GM19467 (cell line): Measurements from ENCODE around the gene RPL10.

Experiments used
- ATAC-seq: cut with Tn5 transposase; IDR thresholded peaks from one replicate; pipeline ENCODE4 v1.9.1; 2021; ENCODE audit warnings: mild to moderate bottlenecking, moderate library complexity; ENCODE audit not compliant: unreplicated experiment

The RPL10 gene

DNA sequence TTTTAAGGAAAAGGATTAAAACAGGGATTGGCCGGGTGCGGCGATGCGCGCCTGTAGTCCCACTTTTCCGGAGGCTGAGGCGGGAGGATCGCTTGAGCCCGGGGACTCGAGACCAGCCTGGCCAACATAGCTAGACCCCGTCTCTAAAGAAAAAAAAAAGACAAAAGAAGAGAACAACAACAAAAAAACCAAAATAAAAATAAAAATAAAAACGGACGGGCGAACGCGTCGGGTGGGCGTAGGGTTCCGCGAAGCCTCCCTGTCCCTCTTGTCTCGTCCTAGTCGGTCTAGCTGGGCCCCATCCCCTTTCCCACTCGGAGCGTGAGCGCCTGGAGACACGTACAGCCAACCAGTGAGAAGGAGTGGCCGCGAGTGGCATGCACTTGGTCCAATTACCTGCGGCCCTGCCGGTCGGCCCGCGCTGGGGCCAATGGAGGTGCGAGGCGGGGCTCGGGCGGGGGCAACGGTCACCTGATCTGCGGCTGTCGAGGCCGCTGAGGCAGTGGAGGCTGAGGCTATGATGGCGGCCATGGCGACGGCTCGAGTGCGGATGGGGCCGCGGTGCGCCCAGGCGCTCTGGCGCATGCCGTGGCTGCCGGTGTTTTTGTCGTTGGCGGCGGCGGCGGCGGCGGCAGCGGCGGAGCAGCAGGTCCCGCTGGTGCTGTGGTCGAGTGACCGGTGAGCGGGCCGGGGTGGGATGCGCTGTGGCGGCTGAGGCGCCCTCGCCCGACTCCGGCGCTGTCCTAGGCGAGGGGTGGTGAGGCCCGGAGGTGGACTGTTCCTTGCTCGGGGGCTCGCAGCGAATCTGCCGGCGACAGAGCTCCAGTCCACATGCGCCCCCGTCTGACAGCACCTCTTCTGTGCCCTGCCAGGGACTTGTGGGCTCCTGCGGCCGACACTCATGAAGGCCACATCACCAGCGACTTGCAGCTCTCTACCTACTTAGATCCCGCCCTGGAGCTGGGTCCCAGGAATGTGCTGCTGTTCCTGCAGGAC lies 30.3 kb downstream of the RPL10 start, which contains the start of gene ATP6AP1:
Gene ATP6AP1, plus strand, starts transcription at position 502 of the 996 bp plus-strand sequence. Its CDS starts 16 bp downstream, at position 518.
- peak; percentile 98 for ATAC-seq

DNA sequence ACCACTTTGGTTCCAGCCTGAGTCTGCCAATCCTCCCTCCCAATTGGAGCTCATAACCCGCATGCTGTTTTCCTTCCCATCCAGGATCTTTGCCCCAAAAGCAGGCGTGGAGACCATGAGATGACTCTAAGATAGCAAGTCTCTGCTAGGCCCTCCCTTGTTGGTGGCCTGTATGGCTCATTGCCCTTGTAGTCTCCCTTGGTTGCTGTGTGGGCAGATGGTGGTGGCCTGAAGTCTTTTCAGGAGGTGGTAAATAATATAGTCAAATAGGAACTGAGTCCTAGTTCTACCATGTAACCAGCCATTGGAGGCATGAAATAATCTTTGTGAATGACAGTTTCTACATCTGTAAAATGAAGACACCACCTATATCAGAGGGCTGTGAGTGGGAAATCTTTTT lies 31.5 kb downstream of the RPL10 start:
- no peak for ATAC-seq

DNA sequence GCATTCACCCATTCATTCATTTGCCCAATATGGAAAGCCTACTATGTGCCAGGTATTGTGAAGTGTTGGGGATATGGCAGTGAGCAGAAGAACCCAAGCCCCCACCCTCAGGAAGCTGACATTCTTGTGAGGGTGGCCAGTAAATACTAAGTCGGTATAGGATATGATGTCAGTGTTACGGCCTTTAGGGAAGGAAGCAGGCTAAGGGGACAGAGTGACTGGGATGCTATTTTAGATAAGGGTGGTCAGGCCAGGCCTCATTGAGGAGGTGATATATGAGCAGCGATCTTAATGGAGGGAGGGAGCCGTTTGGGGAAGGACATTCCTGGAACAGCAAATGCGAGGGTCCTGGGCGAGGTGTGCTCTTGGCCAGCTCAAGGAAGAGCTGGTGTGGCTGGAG lies 32.3 kb downstream of the RPL10 start:
- no peak for ATAC-seq

DNA sequence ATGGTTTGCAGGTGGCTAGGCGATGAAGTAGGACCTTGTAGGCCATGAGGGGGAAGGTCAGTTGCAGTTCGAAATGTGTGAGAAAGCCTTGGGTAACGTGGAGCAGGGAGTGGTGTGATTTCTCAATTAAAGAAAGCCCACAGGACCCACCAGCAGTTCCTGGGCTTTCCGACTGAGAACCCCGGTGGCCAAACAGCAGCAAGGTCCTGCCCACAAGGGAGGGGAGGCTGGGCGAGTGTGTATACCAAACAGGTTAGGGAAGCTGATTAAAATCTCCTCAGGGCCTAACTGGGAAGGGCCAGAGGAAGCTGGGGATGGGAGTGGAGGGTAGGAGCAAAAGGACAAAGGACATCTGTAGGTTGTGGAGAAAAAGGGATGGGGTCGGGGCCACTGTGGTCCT lies 32.7 kb downstream of the RPL10 start:
- no peak for ATAC-seq

DNA sequence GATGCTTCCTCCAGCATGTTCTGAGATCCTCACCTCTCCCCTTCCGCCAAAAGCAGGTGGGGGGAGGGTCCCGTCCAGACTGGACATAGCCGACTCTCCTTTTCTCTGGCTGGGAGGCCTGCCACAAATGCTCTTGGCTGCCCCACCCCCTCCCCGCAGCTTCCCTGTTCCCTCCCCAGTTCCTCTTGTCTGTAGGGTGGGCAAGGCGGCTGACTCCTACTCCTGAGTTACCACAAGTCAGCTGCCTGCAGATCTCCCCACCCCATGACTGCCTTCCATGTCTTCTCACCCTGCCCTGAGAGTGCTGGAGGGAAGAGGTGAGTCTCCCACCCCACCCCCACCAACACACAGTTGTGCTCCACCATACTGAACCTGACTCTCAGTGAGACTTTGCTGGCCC lies 33.2 kb downstream of the RPL10 start:
- no peak for ATAC-seq

DNA sequence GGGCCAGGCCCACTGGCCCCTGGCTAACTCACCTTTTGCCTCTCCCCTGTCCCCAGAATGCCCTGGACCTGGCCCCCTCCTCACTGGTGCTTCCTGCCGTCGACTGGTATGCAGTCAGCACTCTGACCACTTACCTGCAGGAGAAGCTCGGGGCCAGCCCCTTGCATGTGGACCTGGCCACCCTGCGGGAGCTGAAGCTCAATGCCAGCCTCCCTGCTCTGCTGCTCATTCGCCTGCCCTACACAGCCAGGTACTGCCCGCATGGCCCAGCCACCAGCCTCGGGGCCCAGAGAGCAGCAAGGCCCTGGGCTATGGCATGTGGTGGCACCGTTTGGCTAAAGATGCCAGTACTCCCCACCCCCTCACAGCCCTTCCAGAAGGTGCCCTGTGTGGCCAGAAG lies 34.0 kb downstream of the RPL10 start:
- no peak for ATAC-seq

DNA sequence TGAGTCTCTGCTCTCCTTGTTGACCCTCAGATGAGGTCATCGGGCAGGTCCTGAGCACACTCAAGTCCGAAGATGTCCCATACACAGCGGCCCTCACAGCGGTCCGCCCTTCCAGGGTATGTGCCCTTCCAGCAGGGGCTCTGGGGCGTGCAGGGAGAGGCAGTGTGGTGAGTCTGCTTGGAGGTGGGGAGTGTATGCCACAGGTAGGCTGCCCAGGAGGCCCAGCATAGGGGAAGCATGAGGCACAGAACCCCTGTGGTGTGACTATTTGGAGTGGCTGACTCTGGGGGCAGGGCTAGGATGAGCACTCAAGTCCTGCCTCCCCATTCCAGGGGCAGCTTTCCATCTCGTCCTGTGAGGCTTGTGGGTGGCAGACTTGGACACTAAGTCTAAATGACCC lies 35.4 kb downstream of the RPL10 start:
- no peak for ATAC-seq

DNA sequence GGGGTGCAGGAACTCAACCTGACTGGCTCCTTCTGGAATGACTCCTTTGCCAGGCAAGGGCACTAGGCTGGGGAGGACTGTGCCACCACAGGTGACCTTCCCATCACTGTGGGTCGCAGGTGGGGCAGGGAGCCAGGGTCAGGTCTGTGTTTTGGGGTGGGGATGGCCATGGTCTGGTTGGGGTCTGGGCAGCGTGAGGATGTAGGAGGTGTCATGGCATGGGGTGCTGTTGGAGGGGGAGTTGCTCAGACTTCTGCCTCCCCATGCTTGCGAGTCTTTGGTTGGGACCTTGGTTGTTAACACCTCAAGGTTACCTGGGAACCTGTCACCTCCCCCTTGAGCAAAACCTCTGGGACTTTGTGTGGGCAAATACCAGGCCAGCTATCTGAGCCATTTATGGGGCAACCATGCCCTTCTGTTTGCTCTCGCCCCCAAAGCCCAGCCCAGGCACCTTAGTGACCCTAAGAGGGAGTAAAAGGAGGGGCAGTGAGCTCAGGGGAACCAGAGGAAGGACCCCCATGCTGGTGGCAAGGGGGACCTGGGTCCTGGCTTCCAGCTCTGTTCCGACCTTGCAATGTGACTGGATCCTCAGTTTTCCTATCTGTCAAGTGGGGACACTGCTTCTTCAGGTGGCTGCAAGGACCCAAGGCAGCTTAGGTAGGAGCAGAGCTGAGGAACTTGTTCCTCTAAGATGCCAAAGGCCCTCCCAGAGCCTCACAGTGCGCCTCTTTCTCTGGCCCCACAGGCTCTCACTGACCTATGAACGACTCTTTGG lies 36.4 kb downstream of the RPL10 start:
- ATAC-seq, result no peak

DNA sequence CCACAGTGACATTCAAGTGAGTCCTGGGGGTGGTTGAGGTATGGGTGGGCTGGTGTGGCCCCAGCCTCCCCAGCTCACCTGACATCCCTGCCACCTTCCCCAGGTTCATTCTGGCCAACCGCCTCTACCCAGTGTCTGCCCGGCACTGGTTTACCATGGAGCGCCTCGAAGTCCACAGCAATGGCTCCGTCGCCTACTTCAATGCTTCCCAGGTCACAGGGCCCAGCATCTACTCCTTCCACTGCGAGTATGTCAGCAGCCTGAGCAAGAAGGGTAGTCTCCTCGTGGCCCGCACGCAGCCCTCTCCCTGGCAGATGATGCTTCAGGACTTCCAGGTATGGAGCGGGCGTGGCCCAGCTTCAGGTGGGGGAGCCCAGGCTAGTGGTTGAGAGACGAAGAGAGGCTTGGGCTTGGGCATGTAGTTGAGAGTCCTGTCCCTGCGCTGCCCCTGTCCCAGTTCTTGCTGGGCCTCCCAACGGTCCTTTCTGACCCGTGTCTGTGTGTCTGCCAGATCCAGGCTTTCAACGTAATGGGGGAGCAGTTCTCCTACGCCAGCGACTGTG lies 37.1 kb downstream of the RPL10 start:
- ATAC-seq, result no peak

DNA sequence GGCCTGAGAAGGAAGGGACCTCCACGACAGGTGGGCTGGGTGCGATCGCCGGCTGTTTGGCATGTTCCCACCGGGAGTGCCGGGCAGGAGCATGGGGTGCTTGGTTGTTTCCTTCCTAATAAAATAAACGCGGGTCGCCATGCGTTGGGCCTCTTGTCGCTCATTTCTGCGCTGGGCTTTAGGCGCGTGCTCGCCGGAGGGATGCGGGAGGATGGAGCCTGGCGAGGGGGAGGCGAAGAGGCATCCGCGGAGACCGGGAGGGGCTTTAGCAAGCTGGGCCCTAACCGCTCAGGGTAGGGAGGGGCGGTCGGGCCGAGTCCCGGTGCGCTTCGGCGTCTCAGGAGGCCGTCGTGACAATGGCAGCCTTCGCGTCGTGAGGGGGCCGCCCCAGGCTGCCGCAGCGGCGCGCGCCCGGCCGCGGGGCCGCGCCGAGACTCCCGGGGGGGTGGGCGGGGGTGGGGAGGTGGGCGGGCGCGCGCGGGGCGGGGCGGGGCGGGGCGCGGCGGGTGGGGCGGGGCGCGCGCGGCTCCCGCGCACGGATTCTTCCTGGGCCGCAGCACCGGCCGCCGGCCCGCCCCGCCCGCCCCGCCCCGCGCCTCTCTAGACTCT lies 38.3 kb downstream of the RPL10 start:
- ATAC-seq, result no peak

DNA sequence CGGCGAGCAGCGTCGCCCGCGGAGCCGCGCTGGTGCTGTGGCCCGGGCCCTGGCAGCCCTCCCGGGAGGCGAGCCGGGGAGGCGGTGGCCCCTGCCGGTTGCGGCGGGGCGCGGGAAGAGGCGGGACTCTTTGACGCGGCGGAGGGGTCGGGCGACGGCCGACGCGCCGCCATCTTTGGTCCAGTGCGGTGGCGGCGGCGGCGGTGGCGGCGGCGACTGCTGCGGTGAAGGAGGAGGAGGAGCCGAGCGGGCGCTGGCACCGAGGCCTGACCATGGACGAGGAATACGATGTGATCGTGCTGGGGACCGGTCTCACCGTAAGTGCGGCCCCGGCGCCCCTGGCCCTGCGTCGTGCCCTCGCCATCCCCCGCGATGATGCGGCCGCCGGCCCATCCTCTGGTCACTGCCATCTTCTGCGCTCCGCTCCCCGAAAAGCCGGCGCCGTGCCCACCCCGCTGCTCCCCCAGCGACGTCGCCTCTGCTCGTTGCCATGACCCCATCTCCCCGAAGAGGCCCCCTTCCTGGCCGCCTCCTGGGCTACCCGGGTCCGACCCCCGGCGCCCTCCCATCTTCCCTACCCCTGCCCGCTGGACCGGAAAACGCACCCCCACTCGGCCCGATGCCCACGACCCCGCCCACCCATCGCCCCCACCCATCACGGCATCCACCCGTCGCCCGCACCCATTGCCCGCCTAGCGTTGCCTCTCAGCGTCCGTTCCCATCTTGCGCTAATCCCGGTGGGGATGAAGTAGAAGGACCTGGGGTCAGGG lies 39.0 kb downstream of the RPL10 start, which contains the start of gene GDI1:
Gene GDI1, plus strand, starts transcription at position 172 of the 770 bp plus-strand sequence. Its CDS starts 101 bp downstream, at position 273.
- no peak for ATAC-seq

DNA sequence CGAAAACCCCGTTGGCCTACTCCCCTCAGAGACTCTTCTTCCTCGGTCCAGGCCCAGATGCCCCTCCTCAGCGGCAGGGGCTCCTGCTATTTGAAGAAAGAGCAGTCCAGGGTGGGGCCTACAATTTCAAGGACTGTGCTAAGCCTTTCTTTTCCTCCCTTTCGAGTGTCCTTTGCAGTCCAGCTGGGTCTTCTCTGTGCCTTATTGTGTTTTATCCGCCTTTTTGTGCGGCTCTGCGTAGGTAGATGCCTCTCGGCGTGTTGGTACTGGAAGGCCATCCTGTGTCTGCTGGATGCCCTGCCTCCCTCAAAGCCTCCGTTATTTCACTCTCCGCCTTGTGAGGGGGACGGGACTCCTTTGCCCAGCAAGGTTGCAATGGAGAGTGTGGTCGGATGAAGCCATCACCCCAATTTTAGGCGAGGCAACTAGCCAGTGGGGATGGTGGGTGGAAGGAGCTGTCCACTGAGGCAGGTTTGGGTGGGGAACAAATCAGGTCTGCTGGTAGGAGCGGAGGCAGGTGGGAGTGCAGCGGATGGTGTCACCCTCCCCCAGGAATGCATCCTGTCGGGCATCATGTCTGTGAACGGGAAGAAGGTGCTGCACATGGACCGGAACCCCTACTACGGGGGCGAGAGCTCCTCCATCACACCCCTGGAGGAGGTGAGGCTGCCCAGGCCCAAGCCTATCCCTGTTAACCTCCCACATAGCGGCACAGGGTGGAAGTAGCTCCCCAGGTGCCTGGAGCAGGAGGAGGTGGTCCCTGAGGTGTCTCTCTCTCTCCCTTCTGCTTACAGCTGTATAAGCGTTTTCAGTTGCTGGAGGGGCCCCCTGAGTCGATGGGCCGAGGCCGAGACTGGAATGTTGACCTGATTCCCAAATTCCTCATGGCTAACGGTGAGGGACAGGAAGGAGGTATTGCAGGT lies 40.1 kb downstream of the RPL10 start:
- ATAC-seq, result no peak

DNA sequence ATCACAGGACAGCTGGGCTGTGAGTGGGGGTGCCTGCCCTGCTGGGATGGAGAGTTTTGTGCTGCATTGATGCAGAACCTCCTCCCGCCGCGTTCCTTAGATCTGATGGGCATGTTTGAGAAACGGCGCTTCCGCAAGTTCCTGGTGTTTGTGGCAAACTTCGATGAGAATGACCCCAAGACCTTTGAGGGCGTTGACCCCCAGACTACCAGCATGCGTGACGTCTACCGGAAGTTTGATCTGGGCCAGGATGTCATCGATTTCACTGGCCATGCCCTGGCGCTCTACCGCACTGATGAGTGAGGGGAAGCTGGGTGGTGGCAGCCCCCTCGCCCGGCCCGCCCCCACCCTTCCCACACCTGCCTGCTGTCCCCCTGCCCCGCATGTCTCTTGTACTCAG lies 41.7 kb downstream of the RPL10 start:
- ATAC-seq, result no peak

DNA sequence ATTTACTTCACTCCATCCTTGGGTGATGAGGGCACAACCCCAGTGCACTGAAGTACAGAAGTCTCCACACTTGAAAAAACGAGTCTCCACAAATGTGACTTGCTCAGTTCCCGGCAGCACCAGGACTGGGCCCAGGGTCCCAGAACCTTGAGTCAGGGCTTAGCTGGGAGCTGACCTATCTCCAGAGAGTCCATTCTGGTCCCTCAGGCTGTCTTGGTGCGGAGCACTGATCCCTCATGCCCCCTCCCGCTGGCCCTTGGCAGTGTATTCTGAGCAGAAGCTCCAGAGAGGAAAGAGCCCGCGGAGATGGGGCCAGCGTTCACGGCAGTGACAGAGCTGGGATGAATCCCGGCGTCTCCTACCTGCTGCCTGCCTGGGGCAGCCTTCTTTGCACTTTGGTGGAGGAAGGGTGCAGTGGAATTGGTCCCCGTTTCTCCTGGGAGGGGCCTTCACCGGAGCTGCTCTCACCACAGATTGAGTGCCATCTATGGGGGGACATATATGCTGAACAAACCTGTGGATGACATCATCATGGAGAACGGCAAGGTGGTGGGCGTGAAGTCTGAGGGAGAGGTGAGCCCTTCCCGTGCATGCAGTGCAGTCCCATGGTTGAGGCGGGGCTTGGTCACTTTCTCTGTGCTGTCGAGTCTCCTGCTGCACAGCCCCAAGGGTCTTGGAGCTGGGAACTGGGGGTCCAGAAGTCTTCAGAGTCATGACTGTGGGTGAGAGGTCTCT lies 42.6 kb downstream of the RPL10 start:
- ATAC-seq, result no peak

DNA sequence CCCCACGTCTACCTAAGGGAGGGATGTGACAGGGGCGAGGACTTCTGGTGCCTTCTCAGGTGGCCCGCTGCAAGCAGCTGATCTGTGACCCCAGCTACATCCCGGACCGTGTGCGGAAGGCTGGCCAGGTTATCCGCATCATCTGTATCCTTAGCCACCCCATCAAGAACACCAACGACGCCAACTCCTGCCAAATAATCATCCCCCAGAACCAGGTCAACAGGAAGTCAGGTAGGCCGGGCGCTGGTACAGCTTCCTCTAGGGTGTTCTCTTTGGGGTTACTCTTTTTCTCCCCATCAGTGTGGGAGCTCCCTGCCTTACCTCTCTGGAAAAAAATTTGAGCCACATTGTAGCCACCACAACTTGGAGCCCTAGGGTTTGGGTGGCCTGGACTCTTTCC lies 43.4 kb downstream of the RPL10 start:
- ATAC-seq, result no peak

DNA sequence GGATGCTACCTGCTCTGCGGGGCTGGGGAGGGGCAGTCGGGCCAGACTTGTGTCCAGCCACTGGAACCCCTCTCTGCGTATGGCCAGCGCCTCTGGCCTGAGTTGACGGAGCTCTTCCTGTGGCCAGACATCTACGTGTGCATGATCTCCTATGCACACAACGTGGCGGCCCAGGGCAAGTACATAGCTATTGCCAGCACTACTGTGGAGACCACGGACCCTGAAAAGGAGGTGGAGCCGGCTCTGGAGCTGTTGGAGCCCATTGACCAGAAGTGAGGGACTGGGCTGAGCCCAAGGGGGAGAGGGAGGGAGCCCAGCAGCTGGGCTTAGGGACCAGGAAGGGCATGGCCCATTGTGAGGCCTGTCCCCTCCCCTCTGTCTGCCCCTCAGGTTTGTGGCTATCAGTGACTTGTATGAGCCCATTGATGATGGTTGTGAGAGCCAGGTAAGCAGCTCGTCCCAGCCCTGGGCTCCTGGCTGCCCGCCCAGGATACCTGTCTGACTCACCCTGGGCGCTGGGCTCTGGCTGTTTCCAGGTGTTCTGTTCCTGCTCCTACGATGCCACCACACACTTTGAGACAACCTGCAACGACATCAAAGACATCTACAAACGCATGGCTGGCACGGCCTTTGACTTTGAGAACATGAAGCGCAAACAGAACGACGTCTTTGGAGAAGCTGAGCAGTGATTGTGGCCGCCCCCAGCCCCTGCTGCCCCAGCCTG lies 44.0 kb downstream of the RPL10 start:
- no peak for ATAC-seq

DNA sequence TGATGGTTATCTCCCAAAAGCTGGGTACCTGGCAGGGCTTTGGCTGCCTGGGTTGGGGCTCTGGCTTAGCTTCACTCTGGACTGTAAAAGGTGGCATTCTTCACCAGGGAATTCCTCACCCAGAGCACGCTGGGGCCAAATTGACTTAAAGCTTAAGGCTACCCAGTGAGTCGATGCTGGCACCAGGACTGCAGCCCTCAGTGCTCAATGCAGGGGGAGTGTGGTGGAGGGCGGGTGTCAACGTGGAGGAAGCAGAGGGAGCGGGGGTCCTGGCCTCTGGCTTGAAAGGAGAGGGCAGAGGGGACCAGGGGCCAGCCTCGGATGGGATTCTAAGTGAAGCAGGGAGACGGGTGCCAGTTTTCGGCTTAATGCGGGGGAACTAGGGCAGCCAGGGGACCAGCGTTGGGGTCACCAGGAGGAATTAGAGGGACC lies 45.3 kb downstream of the RPL10 start:
- ATAC-seq, result no peak
